GM19193 (cell line): ENCODE measurements around the gene FBXO30.

Source experiments
- POLR2A ChIP-seq: IDR thresholded peaks from 4 replicates; pipeline ENCODE4 v1.6.1; 2011; ENCODE audit not compliant: insufficient read depth, insufficient read length; ENCODE audit errors: extremely low read depth

The FBXO30 gene

GRCh38 chr6:145836170-145836569 is 21.6 kb upstream of the FBXO30 start:
- TF ChIP-seq POLR2A, result no peak

GRCh38 chr6:145830612-145831011 is 16.0 kb upstream of the FBXO30 start:
- TF ChIP-seq POLR2A, result no peak

- TF ChIP-seq POLR2A, result no peak
These were observed 15.4 kb upstream of the FBXO30 start for GRCh38 chr6:145829950-145830349.

GRCh38 chr6:145829102-145829501 is 14.5 kb upstream of the FBXO30 start:
- no peak for TF ChIP-seq POLR2A

GRCh38 chr6:145824344-145824743 is 9.7 kb upstream of the FBXO30 start:
- TF ChIP-seq POLR2A, result no peak

GRCh38 chr6:145823328-145823944 is 8.8 kb upstream of the FBXO30 start:
- no peak for TF ChIP-seq POLR2A

- no peak for TF ChIP-seq POLR2A
These were observed 7.9 kb upstream of the FBXO30 start for GRCh38 chr6:145822456-145822855.

GRCh38 chr6:145819994-145820393 is 5.4 kb upstream of the FBXO30 start:
- no peak for TF ChIP-seq POLR2A

GRCh38 chr6:145818796-145819195 is 4.2 kb upstream of the FBXO30 start:
- no peak for TF ChIP-seq POLR2A

GRCh38 chr6:145816392-145816791 is 1.8 kb upstream of the FBXO30 start:
- no peak for TF ChIP-seq POLR2A

GRCh38 chr6:145815309-145816274 is 997 bp upstream of the FBXO30 start:
- TF ChIP-seq POLR2A, result no peak

GRCh38 chr6:145814035-145814500 is 527 bp downstream of the FBXO30 start:
- no peak for TF ChIP-seq POLR2A

- no peak for TF ChIP-seq POLR2A
These were observed 1.1 kb downstream of the FBXO30 start for GRCh38 chr6:145813285-145814034.

GRCh38 chr6:145811741-145812140 is 2.9 kb downstream of the FBXO30 start:
- TF ChIP-seq POLR2A, result no peak

GRCh38 chr6:145809785-145810184 is 4.8 kb downstream of the FBXO30 start:
- TF ChIP-seq POLR2A, result no peak
